Heart left ventricle (tissue), 16 donors: ENCODE results near the gene INF2. TPM values are rescaled to one million over a fixed set of nuclear protein-coding genes. Genes with fewer than 3 reads are reported as not detected.

Experiments used
- ATAC-seq, 4 donors: fragments of 200-7000 bp; cut with Tn5 transposase; one replicate each; pipeline ENCODE4 v1.9.1; 2020 to 2022; ENCODE audit warnings: moderate library complexity in 4 of 4, mild to moderate bottlenecking in 3 of 4, moderate number of reproducible peaks in 1 of 4
- DNase-seq, 5 donors: peaks; one replicate each; pipeline ENCODE4 v3.0.0-alpha.2; 2020
- H3K27ac ChIP-seq, 12 donors: fragments of 200-600 bp; sonication (generic) in 4 of 12; one replicate each; pipeline versions ENCODE4 v1.5.0 to v1.8.0; 2016 to 2022; ENCODE audit warnings: mild to moderate bottlenecking in 2 of 12
- H3K27me3 ChIP-seq, 9 donors: fragments of 200-600 bp; sonication (generic) in 2 of 9; one replicate each; pipeline versions ENCODE4 v1.5.1 to v1.8.0; 2016 to 2022; ENCODE audit warnings: mild to moderate bottlenecking in 3 of 9
- H3K36me3 ChIP-seq, 9 donors: fragments of 200-600 bp; sonication (generic) in 2 of 9; one replicate each; pipeline versions ENCODE4 v1.5.0 to v1.8.0; 2018 to 2022; ENCODE audit warnings: mild to moderate bottlenecking in 2 of 9
- H3K4me1 ChIP-seq, 12 donors: fragments of 200-600 bp; sonication (generic) in 4 of 12; one replicate each; pipeline versions ENCODE4 v1.5.0 to v1.8.0; 2016 to 2022; ENCODE audit warnings: mild to moderate bottlenecking in 3 of 12
- H3K4me3 ChIP-seq, 12 donors: fragments of 200-600 bp; sonication (generic) in 4 of 12; one replicate each; pipeline versions ENCODE4 v1.5.0 to v1.8.0; 2017 to 2022; ENCODE audit warnings: mild to moderate bottlenecking in 9 of 12, moderate library complexity in 4 of 12
- H3K9me3 ChIP-seq, 12 donors: fragments of 200-600 bp; sonication (generic) in 4 of 12; one replicate each; pipeline versions ENCODE4 v1.5.0 to v1.8.0; 2016 to 2022; ENCODE audit warnings: mild to moderate bottlenecking in 1 of 12
- POLR2A ChIP-seq, 2 donors: fragments of 450-650 bp; IDR thresholded peaks; one replicate each; pipeline ENCODE4 v1.6.1; 2017; ENCODE audit warnings: antibody characterized with exemption in 2 of 2, mild to moderate bottlenecking in 2 of 2, moderate library complexity in 2 of 2
- WGBS, 4 donors: extraction: QIAGEN DNeasy Blood & Tissue Kit in 2 of 4; methylation state at CpG; one replicate each; pipeline versions ENCODE4 v1.1.5 to v1.1.7; 2013 to 2018; 5-methylcytosine and 5-hydroxymethylcytosine counted together
- intact Hi-C, 10 donors: fragments of 100-400 bp; cut with DNase I; formaldehyde crosslinking; loops; one replicate each; pipeline versions ENCODE4 v1.11.1 to v1.14.2; 2022
- polyA plus RNA-seq, 2 donors: library from polyadenylated mRNA; stranded (reverse); fragments of 200-250 nt; gene quantifications; one replicate each; pipeline ENCODE4 v1.2.3, GENCODE V29; 2013
- total RNA-seq, 9 donors: library from RNA; depleted of rRNA in 2 of 9; stranded (reverse); fragments of >200 nt in 2 of 9; fragmentation: NEBNext Ultra II Directional in 3 of 9; extraction: Animal tissue kit (Norgen Biotek cat#: 25700) in 3 of 9; gene quantifications; one replicate each; pipeline versions ENCODE4 v1.1.0 to v1.2.4, GENCODE V29; 2016 to 2023
- TF ChIP-seq, protein P1 (sequence below), 12 donors: fragments of 200-600 bp; sonication (generic) in 4 of 12; IDR thresholded peaks; one replicate each; pipeline versions ENCODE4 v1.5.0 to v1.8.0; 2018 to 2022; ENCODE audit warnings: antibody characterized with exemption in 12 of 12, mild to moderate bottlenecking in 5 of 12
- donor health status: ischemic (EF 13 %, LVEDD 7.1; RV severe dilation, severe dysfunction).
- donor health status: healthy with polysubstance abuse.
- donor health status: DM: no; HTN: yes; CAD: no.
- donor health status: DM: no; HTN: no; CAD: no.
- donor health status: ischemic (EF 25% LVEDD 6.9; RV normal size, moderate dysfunction).
- donor health status: ischemic (EF 25% LVEDD 5.7; RV mildly dilated, moderate dysfunction).
- donor health status: healthy.
- donor health status: DM: yes; HTN: yes; CAD: no.
- donor health status: ischemic (EF 35%, LVEDD 5.7; RV mildly dilated, moderate dysfunction).
- donor health status: nonischemic (EF 11% LVEDD 7.7; RV severe dilation, severe dysfunction).
- donor health status: DM: yes; HTN: yes; CAD: no.
- donor health status: PGD.
- donor health status: ischemic (EF 29% LVEDD 5.4; RV normal size, mild dysfunction).
- donor health status: nonischemic (EF 23%, LVEDD 6.1; RV moderate dilation, normal function).

Gene INF2
- total and polyA plus RNA-seq, 11 donors: 26.0 to 58.9 (median 28.8) TPM

DNA sequence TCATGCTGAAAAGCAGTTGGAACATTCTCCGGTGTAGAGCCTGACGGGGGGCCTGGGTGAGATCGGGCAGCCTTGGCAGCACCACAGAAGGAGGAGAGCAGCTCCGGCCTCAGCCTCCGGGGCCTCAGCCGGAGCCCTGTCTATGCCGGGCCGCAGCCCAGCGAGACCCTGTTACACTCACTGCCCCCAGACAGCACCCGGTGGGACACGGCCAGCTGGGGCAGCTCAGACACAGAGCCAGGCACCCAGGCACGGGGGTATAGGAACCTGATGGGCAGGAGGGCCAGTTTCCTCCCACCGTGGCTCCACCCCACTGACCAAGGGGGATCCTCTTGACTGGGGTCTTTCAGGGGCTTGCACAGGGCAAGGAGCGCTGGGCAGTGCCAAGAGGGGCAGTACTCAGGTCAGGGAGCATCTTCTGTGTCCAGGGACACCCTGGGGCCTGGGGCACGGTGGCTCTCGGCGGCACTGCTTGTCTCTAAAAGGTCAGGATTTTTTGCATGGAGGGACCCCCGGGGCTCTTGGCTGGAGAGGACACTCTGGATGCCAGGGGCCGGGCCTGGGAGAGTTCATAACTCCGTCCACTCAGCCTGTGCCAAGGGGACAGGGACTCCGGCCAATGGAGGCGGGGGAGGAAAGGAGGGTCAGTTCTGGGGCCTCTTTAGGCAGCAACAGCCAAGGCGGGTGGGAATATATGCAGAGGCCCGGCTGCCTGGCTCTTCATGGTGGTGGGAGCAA lies 9.4 kb downstream of the INF2 start:
- ATAC-seq (peak; percentile 8 to 38 (median 25)), DNase-seq (peak; percentile 68 to 86 (median 75))
- Histone ChIP-seq H3K27ac (peak overlapping the region in 10 of 12 donors; percentile 57 to 89 (median 78)), H3K27me3 (no peaks in the 10 kb centered on the region), H3K9me3 (no peaks in the 10 kb centered on the region), H3K4me3 (peak overlapping the region in 10 of 12 donors; percentile 19 to 52 (median 40)), H3K36me3 (peaks cover 0 to 39% (median 29%) of the 10 kb centered on the region in 9 donors), H3K4me1 (peaks cover 27 to 83% (median 68%) of the 10 kb centered on the region in 12 donors)
- TF ChIP-seq, protein P1, sequence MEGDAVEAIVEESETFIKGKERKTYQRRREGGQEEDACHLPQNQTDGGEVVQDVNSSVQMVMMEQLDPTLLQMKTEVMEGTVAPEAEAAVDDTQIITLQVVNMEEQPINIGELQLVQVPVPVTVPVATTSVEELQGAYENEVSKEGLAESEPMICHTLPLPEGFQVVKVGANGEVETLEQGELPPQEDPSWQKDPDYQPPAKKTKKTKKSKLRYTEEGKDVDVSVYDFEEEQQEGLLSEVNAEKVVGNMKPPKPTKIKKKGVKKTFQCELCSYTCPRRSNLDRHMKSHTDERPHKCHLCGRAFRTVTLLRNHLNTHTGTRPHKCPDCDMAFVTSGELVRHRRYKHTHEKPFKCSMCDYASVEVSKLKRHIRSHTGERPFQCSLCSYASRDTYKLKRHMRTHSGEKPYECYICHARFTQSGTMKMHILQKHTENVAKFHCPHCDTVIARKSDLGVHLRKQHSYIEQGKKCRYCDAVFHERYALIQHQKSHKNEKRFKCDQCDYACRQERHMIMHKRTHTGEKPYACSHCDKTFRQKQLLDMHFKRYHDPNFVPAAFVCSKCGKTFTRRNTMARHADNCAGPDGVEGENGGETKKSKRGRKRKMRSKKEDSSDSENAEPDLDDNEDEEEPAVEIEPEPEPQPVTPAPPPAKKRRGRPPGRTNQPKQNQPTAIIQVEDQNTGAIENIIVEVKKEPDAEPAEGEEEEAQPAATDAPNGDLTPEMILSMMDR (IDR thresholded peaks at IDR 0.05): no peak
- no peak for TF ChIP-seq POLR2A (IDR thresholded peaks at IDR 0.05)
- intact Hi-C loops: no loop called here
- WGBS, 4 donors: 20 to 40% (median 26%) methylated on average over 20 to 24 of the region's 24 CpGs

DNA sequence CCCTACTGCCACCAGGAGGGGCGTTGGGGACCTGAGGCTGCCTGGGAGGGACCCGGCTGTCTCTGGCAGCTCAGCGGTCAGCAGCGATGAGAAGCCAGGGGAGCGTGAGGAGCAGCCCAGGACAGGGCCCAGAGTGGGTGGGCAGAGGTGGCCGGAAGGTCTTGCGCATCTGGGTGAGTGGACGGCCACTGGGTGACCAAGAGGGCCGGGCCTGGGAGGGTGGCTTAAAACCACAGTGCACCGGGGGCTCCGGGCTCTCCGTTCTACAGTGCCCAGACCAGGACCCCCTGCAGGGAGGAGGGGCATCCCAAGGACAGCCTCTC lies 10.0 kb downstream of the INF2 start:
- TF ChIP-seq, protein P1 (IDR thresholded peaks at IDR 0.05): no peak
- no peak for TF ChIP-seq POLR2A (IDR thresholded peaks at IDR 0.05)
- Histone ChIP-seq H3K27me3 (no peaks in the 10 kb centered on the region), H3K4me1 (peaks cover 25 to 77% (median 63%) of the 10 kb centered on the region in 12 donors), H3K9me3 (no peaks in the 10 kb centered on the region), H3K27ac (peak overlapping the region in 11 of 12 donors; percentile 27 to 83 (median 77)), H3K36me3 (peaks cover 0 to 44% (median 33%) of the 10 kb centered on the region in 9 donors), H3K4me3 (peak overlapping the region in 10 of 12 donors; percentile 19 to 52 (median 40))
- intact Hi-C loops: no loop called here
- WGBS, 4 donors: 58 to 70% (median 62%) methylated on average over 12 of the region's 12 CpGs
- peak in 1 of 4 donors; percentile 1 for ATAC-seq
- no peak for DNase-seq

DNA sequence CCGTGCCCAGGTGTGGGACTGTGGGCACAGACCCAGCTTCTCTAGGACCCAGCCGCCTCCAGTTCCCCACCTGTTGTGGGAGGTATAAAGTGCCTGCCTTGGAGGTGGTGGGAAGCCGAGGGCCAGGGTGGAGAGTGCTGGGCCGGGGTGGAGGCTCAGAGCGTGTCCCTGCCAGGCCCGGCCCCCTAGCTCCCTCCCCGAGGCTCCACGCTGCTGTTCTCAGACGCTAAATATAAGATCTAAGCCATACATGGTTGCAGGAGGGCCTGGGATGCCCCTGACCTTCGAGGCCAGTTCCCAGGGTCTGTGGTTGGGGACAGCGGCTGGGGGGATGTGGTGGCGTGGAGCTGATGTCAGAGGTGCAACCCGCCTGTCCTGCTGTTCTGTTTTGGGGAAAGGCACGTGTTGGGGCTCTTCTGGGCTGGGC lies 10.8 kb downstream of the INF2 start:
- Histone ChIP-seq H3K36me3 (peaks cover 0 to 52% (median 41%) of the 10 kb centered on the region in 9 donors), H3K4me1 (peaks cover 18 to 69% (median 55%) of the 10 kb centered on the region in 12 donors)
- ATAC-seq: peak; percentile 17 to 50 (median 40)

DNA sequence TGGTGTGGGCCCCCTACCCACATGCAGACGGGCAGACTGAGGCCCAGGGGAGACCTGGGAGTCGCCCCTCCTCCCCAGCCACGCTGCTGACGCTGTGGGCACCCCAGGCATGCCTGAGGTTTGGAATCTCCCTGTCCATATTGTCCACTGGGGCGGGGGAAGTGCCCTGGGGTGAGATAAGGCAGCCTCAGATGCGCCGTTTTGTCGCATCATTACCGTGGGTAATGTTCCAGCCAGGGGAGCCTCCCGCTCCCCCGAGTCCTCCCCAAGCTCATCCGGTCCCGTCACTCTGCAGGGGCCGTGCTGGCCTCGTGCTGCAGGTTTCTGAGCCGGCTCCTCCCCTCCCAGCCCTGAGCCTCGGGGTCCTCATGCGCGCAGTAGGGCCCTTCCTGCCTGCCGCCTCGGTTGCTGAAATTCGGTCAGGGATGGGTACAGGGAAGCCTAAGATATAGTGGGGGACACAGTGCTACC lies 11.4 kb downstream of the INF2 start:
- Histone ChIP-seq H3K36me3 (peaks cover 0 to 57% (median 47%) of the 10 kb centered on the region in 9 donors), H3K9me3 (no peaks in the 10 kb centered on the region), H3K27ac (peak overlapping the region in 10 of 12 donors; percentile 20 to 83 (median 70)), H3K4me3 (peak overlapping the region in 5 of 12 donors; percentile 16 to 46 (median 42)), H3K4me1 (peaks cover 16 to 64% (median 50%) of the 10 kb centered on the region in 12 donors), H3K27me3 (no peaks in the 10 kb centered on the region)
- TF ChIP-seq POLR2A (IDR thresholded peaks at IDR 0.05): no peak
- TF ChIP-seq, protein P1 (IDR thresholded peaks at IDR 0.05): no peak
- no peak for DNase-seq
- no peak for ATAC-seq
- intact Hi-C loops: no loop called here
- 73 to 87% (median 74%) methylated on average over 8 to 22 of the region's 22 CpGs for WGBS, 4 donors

More for the DNA sequence above, 10.8 kb downstream of the INF2 start:
- intact Hi-C loops: no loop called here
- peak in 2 of 5 donors; percentile 63 to 67 for DNase-seq
- H3K27ac ChIP-seq: peak overlapping the region in 11 of 12 donors; percentile 27 to 83 (median 77)
- TF ChIP-seq POLR2A (IDR thresholded peaks at IDR 0.05): no peak
- TF ChIP-seq, protein P1 (IDR thresholded peaks at IDR 0.05): no peak
- no peaks in the 10 kb centered on the region for H3K27me3 ChIP-seq
- peak overlapping the region in 10 of 12 donors; percentile 19 to 52 (median 40) for H3K4me3 ChIP-seq
- WGBS, 4 donors: 41 to 68% (median 45%) methylated on average over 11 to 14 of the region's 14 CpGs
- no peaks in the 10 kb centered on the region for H3K9me3 ChIP-seq
